Activated CD8-positive, alpha-beta memory T cell treated with anti-CD3 and anti-CD28 coated beads for 4 hours (primary cell): ENCODE results near the gene ANKRD49.

Experiments
- DNase-seq, 2 donors: peaks; one replicate each; pipeline ENCODE4 v3.0.0-alpha.2; 2020; ENCODE audit warnings: low read depth in 2 of 2

The ANKRD49 gene

GRCh38 chr11:94543695-94544645 is 50.2 kb downstream of the ANKRD49 start, which contains the start of gene FUT4:
TSS of gene FUT4 (plus strand) at chr11:94543921. CDS start at chr11:94544134, 213 bp downstream.
- DNase-seq: peak; percentile 32 to 41

DNA sequence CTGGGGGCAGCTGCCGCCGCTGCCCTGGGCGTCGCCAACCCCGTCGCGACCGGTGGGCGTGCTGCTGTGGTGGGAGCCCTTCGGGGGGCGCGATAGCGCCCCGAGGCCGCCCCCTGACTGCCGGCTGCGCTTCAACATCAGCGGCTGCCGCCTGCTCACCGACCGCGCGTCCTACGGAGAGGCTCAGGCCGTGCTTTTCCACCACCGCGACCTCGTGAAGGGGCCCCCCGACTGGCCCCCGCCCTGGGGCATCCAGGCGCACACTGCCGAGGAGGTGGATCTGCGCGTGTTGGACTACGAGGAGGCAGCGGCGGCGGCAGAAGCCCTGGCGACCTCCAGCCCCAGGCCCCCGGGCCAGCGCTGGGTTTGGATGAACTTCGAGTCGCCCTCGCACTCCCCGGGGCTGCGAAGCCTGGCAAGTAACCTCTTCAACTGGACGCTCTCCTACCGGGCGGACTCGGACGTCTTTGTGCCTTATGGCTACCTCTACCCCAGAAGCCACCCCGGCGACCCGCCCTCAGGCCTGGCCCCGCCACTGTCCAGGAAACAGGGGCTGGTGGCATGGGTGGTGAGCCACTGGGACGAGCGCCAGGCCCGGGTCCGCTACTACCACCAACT is 51.0 kb downstream of the ANKRD49 start:
- no peak for DNase-seq

DNA sequence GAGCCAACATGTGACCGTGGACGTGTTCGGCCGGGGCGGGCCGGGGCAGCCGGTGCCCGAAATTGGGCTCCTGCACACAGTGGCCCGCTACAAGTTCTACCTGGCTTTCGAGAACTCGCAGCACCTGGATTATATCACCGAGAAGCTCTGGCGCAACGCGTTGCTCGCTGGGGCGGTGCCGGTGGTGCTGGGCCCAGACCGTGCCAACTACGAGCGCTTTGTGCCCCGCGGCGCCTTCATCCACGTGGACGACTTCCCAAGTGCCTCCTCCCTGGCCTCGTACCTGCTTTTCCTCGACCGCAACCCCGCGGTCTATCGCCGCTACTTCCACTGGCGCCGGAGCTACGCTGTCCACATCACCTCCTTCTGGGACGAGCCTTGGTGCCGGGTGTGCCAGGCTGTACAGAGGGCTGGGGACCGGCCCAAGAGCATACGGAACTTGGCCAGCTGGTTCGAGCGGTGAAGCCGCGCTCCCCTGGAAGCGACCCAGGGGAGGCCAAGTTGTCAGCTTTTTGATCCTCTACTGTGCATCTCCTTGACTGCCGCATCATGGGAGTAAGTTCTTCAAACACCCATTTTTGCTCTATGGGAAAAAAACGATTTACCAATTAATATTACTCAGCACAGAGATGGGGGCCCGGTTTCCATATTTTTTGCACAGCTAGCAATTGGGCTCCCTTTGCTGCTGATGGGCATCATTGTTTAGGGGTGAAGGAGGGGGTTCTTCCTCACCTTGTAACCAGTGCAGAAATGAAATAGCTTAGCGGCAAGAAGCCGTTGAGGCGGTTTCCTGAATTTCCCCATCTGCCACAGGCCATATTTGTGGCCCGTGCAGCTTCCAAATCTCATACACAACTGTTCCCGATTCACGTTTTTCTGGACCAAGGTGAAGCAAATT is 51.7 kb downstream of the ANKRD49 start:
- no peak for DNase-seq

- DNase-seq: no peak
These were observed 52.3 kb downstream of the ANKRD49 start for GRCh38 chr11:94546162-94546470.

GRCh38 chr11:94546886-94547285 is 53.1 kb downstream of the ANKRD49 start:
- no peak for DNase-seq

DNA sequence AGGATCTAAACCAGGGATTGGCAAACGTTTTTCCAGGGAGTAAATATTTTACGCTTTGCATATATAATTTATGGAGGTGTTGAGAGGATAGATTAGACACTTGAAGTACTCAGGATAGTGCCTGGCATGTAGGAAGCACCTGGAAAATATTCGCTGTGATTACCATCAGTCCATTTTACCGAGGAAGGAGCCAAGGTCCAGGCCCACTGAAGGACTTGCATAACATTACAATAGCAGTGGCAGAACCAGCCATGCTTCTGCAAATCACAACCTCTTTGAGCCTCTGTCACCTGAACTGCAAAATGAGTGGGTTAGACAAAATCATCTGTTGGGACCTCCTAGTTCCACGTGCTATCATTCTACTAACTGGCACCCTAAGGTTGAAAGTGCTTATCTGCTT is 55.4 kb downstream of the ANKRD49 start:
- DNase-seq: no peak
